ENCODE data around the gene LGSN.
"Not testable (repeated sequence)": the region's sequence is repeated elsewhere in the genome, so short reads cannot be mapped to it uniquely, and the experiment has no call there.

Gene LGSN

DNA sequence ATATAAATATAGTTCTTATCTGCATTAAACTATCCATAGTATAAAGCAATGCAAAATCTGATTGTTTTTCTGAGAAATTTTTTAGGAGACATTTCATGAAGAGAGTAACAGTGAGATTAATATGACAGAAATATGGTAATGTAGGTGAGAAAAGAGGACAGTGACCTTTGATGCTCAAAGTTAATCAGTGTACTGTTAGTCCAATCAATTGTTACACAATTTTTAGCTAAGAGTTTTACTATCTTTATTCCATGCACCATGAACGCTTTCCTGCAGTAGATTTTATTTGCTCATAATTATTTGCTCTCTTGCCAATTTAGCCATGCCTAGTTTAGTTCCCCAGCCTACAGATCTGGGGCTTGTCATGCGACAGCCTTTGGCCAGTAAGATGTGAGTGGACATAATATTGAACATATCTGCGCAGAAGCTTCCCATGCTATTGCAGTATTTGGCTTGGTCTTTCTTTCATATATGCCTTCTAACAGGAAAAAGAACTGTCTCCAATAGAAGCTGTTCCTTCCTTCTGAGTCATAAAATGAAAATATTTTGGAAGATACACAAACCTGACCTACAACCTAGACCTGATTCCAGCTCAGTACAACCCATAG, 69.8 kb downstream of the LGSN start:
- in situ Hi-C loops (cut with HindIII; ENCODE audit: low pct_ligation_motif_present, low sequenced_read_pairs) = no loop called here
- Histone ChIP-seq H3K4me3 (ENCODE audit: low read depth, low read length) (no peak overlapping the region), H3K36me3 (replicated peaks) (no peaks in the 10 kb centered on the region), H3K27me3 (replicated peaks) (no peaks in the 10 kb centered on the region), H3K27ac (no peak overlapping the region)
- DNase-seq = no peak
- TF ChIP-seq, protein P1, sequence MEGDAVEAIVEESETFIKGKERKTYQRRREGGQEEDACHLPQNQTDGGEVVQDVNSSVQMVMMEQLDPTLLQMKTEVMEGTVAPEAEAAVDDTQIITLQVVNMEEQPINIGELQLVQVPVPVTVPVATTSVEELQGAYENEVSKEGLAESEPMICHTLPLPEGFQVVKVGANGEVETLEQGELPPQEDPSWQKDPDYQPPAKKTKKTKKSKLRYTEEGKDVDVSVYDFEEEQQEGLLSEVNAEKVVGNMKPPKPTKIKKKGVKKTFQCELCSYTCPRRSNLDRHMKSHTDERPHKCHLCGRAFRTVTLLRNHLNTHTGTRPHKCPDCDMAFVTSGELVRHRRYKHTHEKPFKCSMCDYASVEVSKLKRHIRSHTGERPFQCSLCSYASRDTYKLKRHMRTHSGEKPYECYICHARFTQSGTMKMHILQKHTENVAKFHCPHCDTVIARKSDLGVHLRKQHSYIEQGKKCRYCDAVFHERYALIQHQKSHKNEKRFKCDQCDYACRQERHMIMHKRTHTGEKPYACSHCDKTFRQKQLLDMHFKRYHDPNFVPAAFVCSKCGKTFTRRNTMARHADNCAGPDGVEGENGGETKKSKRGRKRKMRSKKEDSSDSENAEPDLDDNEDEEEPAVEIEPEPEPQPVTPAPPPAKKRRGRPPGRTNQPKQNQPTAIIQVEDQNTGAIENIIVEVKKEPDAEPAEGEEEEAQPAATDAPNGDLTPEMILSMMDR (IDR thresholded peaks at IDR 0.05; ENCODE audit: low read depth, low read length, missing control alignments) = no peak

DNA sequence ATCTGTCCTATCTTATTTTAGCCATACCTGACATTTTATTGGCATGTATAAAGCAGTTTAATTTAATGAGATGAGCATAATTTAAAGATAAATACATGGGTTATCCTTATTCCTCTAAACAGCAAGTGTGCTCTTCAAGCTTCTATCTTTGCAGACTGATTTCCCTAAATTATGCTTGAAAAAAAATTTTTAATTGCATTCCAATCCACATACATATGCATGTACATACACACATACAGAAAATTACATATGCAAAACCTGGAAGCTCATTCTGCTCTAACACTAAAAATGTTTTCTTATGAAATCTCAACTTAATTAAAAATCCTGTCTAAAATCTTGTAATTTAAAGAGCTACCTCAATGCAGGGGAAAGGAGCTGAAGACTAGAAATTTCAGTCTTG, 73.2 kb downstream of the LGSN start:
- TF ChIP-seq, protein P1 (IDR thresholded peaks at IDR 0.05; ENCODE audit: low read depth, low read length, missing control alignments) = no peak
- Histone ChIP-seq H3K27me3 (replicated peaks) (no peaks in the 10 kb centered on the region), H3K27ac (no peak overlapping the region), H3K36me3 (replicated peaks) (no peaks in the 10 kb centered on the region), H3K4me3 (ENCODE audit: low read depth, low read length) (no peak overlapping the region)
- in situ Hi-C loops (cut with HindIII; ENCODE audit: low pct_ligation_motif_present, low sequenced_read_pairs) = no loop called here
- no peak for DNase-seq

DNA sequence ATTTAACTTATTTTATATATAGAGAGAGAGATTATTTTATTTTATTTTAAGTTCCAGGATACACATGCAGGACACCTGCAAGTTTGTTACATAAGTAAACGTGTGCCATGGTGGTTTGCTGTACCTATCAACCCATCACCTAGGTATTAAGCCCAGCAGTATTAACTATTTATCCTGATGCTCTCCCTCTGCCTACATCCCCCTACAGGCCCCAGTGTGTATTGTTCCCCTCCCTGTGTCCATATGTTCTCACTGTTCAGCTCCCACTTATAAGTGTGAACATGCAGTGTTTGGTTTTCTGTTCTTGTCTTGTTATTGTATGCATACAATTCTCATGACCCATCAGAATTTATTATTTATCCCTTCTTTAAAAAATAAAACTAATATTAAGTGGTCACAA, 73.9 kb downstream of the LGSN start:
- Histone ChIP-seq H3K27ac (no peak overlapping the region), H3K36me3 (replicated peaks) (no peaks in the 10 kb centered on the region), H3K4me3 (ENCODE audit: low read depth, low read length) (no peak overlapping the region), H3K27me3 (replicated peaks) (no peaks in the 10 kb centered on the region)
- TF ChIP-seq, protein P1 (IDR thresholded peaks at IDR 0.05; ENCODE audit: low read depth, low read length, missing control alignments) = no peak
- in situ Hi-C loops (cut with HindIII; ENCODE audit: low pct_ligation_motif_present, low sequenced_read_pairs) = no loop called here
- DNase-seq = no peak

DNA sequence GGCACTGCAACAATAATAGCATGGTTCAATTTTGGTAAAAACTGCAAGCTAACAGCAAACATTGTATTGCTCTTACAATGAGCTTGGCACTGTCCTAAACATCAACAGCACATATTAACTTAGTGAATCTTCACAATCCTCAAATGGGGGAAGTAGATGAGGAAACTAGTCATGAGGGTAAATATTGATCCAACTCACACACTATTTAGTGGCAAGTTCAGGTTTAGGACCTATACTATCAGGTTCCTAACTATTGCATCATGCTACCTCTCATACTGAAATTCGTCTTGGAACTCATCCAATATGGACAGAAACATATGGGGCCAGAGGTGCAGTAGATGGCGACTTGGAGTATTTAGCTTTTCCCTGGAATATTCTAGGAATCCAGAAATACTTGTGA, 74.4 kb downstream of the LGSN start:
- Histone ChIP-seq H3K27ac (no peak overlapping the region), H3K4me3 (ENCODE audit: low read depth, low read length) (no peak overlapping the region), H3K36me3 (replicated peaks) (no peaks in the 10 kb centered on the region), H3K27me3 (replicated peaks) (no peaks in the 10 kb centered on the region)
- in situ Hi-C loops (cut with HindIII; ENCODE audit: low pct_ligation_motif_present, low sequenced_read_pairs) = no loop called here
- TF ChIP-seq, protein P1 (IDR thresholded peaks at IDR 0.05; ENCODE audit: low read depth, low read length, missing control alignments) = no peak
- DNase-seq = no peak

DNA sequence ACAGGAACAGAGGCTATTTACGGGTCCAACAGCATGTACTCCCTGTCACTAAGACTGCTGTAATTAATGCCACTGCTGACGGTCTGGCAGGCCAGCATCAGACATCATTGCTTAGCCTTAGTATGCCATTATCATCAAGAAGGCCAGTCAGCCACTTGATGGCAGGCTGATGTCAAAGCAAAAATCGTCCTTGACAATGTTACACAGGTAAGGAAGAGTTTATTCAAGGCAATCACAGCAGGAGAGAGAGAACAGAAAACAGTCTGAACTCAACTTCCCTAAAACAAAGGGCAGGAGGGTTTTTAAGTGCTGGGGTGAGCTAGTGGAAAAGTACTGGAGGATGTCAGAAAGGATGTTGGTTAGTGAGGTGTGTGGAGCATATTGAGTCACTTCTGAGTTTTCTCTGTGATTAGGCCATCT, 83.4 kb downstream of the LGSN start:
- no peak for DNase-seq
- H3K4me3 ChIP-seq (ENCODE audit: low read depth, low read length) = no peak overlapping the region
- H3K36me3 ChIP-seq (replicated peaks) = no peaks in the 10 kb centered on the region
- in situ Hi-C loops (cut with HindIII; ENCODE audit: low pct_ligation_motif_present, low sequenced_read_pairs) = no loop called here
- TF ChIP-seq, protein P1 (IDR thresholded peaks at IDR 0.05; ENCODE audit: low read depth, low read length, missing control alignments) = no peak
- no peaks in the 10 kb centered on the region for H3K27me3 ChIP-seq (replicated peaks)
- H3K27ac ChIP-seq = no peak overlapping the region

DNA sequence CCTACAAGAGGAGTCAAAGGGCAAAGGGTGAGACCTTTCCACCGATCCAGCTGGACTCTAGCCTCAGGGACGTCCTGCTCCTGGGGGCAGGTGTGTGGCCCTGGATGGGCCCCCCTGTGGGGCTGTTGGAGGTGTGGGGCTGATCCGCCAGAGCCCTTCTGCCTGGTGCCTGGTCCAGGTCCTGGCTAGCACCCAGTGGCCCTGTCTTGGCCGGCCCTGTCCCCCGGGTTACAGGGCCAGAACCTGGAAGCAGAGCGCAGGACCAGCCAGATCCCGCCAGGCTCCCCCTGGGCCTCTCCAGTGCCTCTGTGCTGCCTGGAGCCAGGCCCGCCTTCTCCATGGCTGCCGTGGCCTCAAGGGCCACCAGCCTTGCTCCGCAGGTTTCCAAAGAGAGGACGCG, 89.3 kb downstream of the LGSN start:
- H3K36me3 ChIP-seq (replicated peaks); H3K27ac ChIP-seq; DNase-seq; in situ Hi-C loops (cut with HindIII; ENCODE audit: low pct_ligation_motif_present, low sequenced_read_pairs); H3K4me3 ChIP-seq (ENCODE audit: low read depth, low read length); H3K27me3 ChIP-seq (replicated peaks): not testable (repeated sequence)

DNA sequence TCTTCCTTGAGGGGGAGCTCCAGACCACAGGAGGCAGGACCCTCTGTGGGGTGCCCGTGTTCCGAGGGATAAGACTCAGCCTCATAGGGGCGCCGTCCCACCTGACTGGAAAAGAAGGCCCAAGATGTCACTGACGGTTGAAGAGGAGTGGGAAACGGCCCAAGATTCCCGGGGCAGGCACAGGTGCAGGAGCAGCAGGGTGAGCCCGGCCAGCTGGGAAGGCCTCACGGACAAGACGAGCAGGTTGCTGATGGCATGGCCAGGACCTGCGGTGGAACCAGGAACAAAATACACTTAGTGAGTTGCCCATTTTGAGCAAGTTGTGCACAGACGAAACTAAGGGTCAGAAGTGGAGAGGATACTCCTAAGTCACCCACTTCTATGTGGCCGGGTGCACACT, 89.8 kb downstream of the LGSN start:
- H3K27me3 ChIP-seq (replicated peaks); H3K4me3 ChIP-seq (ENCODE audit: low read depth, low read length); in situ Hi-C loops (cut with HindIII; ENCODE audit: low pct_ligation_motif_present, low sequenced_read_pairs); DNase-seq; H3K27ac ChIP-seq; H3K36me3 ChIP-seq (replicated peaks): not testable (repeated sequence)

DNA sequence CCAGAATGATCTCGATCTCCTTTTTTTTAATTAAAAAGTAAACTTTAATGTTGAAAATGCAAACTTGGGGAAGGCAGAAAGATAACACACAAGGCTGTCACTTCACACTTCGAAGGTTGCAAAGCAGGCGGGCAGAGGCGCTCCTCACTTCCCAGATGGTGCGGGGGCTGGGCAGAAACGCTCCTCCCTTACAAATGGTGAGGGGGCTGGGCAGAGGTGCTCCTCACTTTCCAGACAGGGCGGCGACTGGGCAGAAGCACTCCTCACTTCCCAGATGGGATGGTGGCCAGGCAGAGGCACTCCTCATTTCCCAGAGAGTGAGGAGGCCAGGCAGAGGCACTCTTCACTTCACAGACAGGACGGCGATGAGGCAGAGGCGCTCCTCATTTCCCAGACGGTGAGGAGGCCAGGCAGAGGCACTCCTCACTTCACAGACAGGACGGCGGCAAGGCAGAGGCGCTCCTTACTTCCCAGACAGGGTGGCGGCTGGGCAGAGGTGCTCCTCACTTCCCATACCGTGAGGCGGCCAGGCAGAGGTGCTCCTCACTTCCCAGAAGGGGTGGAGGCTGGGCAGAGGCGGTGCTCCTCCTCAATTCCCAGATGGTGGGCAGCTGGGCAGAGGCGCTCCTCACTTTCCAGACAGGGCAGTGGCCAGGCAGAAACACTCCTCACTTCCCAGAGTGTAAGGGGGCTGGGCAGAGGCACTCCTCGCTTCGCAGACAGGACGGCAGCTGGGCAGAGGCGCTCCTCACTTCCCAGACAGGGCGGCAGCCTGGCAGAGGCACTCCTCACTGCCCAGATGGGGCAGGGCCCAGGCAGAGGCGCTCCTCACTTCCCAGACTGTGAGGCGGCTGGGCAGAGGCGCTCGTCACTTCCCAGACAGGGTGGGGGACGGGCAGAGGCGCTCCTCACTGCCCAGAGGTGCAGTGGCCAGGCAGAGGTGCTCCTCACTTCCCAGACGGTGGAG, 91.6 kb downstream of the LGSN start:
- DNase-seq; H3K4me3 ChIP-seq (ENCODE audit: low read depth, low read length); H3K36me3 ChIP-seq (replicated peaks); H3K27me3 ChIP-seq (replicated peaks); H3K27ac ChIP-seq; in situ Hi-C loops (cut with HindIII; ENCODE audit: low pct_ligation_motif_present, low sequenced_read_pairs): not testable (repeated sequence)

DNA sequence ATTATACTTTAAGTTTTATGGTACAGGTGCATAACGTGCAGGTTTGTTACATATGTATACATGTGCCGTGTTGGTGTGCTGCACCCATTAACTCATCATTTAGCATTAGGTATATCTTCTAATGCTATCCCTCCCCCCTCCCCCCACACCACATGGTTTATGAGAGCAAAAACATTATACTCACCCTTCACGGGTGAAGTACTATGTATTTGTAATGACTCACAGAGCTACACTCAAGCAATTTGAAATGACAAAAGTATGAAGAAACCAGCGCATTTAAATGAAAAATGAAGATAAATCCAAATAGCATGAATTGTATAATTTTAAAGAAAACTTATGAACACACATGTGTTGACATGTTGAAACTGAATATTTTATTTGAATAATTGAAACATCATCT, 93.8 kb downstream of the LGSN start:
- in situ Hi-C loops (cut with HindIII; ENCODE audit: low pct_ligation_motif_present, low sequenced_read_pairs); H3K27ac ChIP-seq; H3K27me3 ChIP-seq (replicated peaks); H3K4me3 ChIP-seq (ENCODE audit: low read depth, low read length); DNase-seq; H3K36me3 ChIP-seq (replicated peaks): not testable (repeated sequence)
